HepG2 (cell line): ENCODE measurements around the gene PMEL. TPM values are rescaled to one million over a fixed set of nuclear protein-coding genes. Genes with fewer than 3 reads are reported as not detected.

Experiments used
- ERF ChIP-seq: IDR thresholded peaks from 2 replicates; pipeline ENCODE4 v1.6.1; 2018; ENCODE audit warnings: missing biosample characterization, missing genetic modification reagents
- HES4 ChIP-seq: sonication (generic); formaldehyde crosslinking; IDR thresholded peaks from 2 replicates; pipeline ENCODE4 v1.9.0; 2021; ENCODE audit warnings: mild to moderate bottlenecking, missing genetic modification reagents, borderline replicate concordance
- HNRNPLL ChIP-seq: fragments of 200-400 bp; formaldehyde crosslinking; IDR thresholded peaks from 2 replicates; pipeline ENCODE4 v1.6.1; 2017; ENCODE audit warnings: mild to moderate bottlenecking, low read depth, low read length; ENCODE audit not compliant: poor library complexity, severe bottlenecking
- IKZF1 ChIP-seq: fragments of 450-650 bp; IDR thresholded peaks from 2 replicates; pipeline ENCODE4 v1.7.1; 2016
- KAT2B ChIP-seq: fragments of 150-350 bp; IDR thresholded peaks from 2 replicates; pipeline ENCODE4 v1.6.1; 2014; ENCODE audit warnings: low read depth, low read length, borderline replicate concordance
- NFATC3 ChIP-seq: sonication (generic); formaldehyde crosslinking; IDR thresholded peaks from 2 replicates; pipeline ENCODE4 v1.5.1; 2020; ENCODE audit warnings: mild to moderate bottlenecking, missing genetic modification reagents
- NR2F6 ChIP-seq, 2 experiments: IDR thresholded peaks; 2 replicates each; pipeline ENCODE4 v1.6.1; 2016; ENCODE audit warnings: antibody characterized with exemption in 1 of 2, mild to moderate bottlenecking in 1 of 2
- PHF21A ChIP-seq: sonication (generic); formaldehyde crosslinking; IDR thresholded peaks from 2 replicates; pipeline ENCODE4 v1.5.0; 2020; ENCODE audit warnings: mild to moderate bottlenecking, missing genetic modification reagents
- RFXAP ChIP-seq: sonication (generic); formaldehyde crosslinking; IDR thresholded peaks from 2 replicates; pipeline ENCODE4 v1.4.0; 2020; ENCODE audit warnings: missing genetic modification reagents, borderline replicate concordance
- SATB2 ChIP-seq: sonication (generic); formaldehyde crosslinking; IDR thresholded peaks from 2 replicates; pipeline ENCODE4 v1.5.0; 2020; ENCODE audit warnings: missing genetic modification reagents
- SMARCE1 ChIP-seq: fragments of 450-650 bp; IDR thresholded peaks from 2 replicates; pipeline ENCODE4 v1.6.1; 2017; ENCODE audit warnings: borderline replicate concordance
- TOPORS ChIP-seq: sonication (generic); formaldehyde crosslinking; IDR thresholded peaks from 2 replicates; pipeline ENCODE4 v1.8.0; 2023; ENCODE audit warnings: mild to moderate bottlenecking, missing genetic modification reagents
- TSC22D2 ChIP-seq: sonication (generic); formaldehyde crosslinking; IDR thresholded peaks from 2 replicates; pipeline ENCODE4 v1.5.1; 2020; ENCODE audit warnings: missing genetic modification reagents, mild to moderate bottlenecking, borderline replicate concordance
- XRCC5 ChIP-seq: fragments of 200-400 bp; formaldehyde crosslinking; optimal IDR thresholded peaks from 2 replicates; pipeline ENCODE3; 2017; ENCODE audit warnings: mild to moderate bottlenecking, low read length
- ZNF253 ChIP-seq: sonication (generic); formaldehyde crosslinking; IDR thresholded peaks from 2 replicates; pipeline ENCODE4 v1.8.0; 2022; ENCODE audit warnings: mild to moderate bottlenecking, missing genetic modification reagents, borderline replicate concordance
- ZNF598 ChIP-seq: sonication (generic); formaldehyde crosslinking; IDR thresholded peaks from 2 replicates; pipeline ENCODE4 v1.5.1; 2020; ENCODE audit warnings: mild to moderate bottlenecking, missing genetic modification reagents, borderline replicate concordance
- polyA plus RNA-seq, 8 experiments: library from polyadenylated mRNA; depleted of rRNA in 3 of 8; stranded (reverse) in 7 of 8; unstranded in 1 of 8; fragments of >200 nt; fragmentation: Illumina TruSeq in 4 of 8; extraction: Trizol in 4 of 8; gene quantifications; 2 replicates each; pipeline versions ENCODE4 v1.2.1 to v1.2.3, GENCODE V29; 2011 to 2016; ENCODE audit warnings: low read depth in 4 of 8, missing spikeins in 1 of 8, mixed read lengths in 1 of 8; ENCODE audit not compliant: insufficient read depth in 1 of 8
- total RNA-seq, 5 experiments: library from RNA; depleted of rRNA; stranded (reverse); fragments of >200 nt; fragmentation: Illumina TruSeq; extraction: Trizol; gene quantifications; 2 replicates each; pipeline ENCODE4 v1.2.3, GENCODE V29; 2016; ENCODE audit warnings: low read depth in 1 of 5
- TF ChIP-seq, protein P1 (sequence below): sonication (generic); formaldehyde crosslinking; IDR thresholded peaks from 2 replicates; pipeline ENCODE4 v1.5.0; 2020; ENCODE audit warnings: missing genetic modification reagents
- TF ChIP-seq, protein P2 (sequence below): IDR thresholded peaks from 2 replicates; pipeline ENCODE4 v1.6.1; 2016; ENCODE audit warnings: missing compliant biosample characterization, missing genetic modification reagents, borderline replicate concordance
- TF ChIP-seq, protein P3 (sequence below): sonication (generic); formaldehyde crosslinking; IDR thresholded peaks from 2 replicates; pipeline ENCODE4 v1.5.0; 2020; ENCODE audit warnings: mild to moderate bottlenecking, missing genetic modification reagents
- TF ChIP-seq, protein P4 (sequence below): sonication (generic); formaldehyde crosslinking; IDR thresholded peaks from 2 replicates; pipeline ENCODE4 v1.5.0; 2020; ENCODE audit warnings: missing genetic modification reagents, mild to moderate bottlenecking, borderline replicate concordance
- TF ChIP-seq, protein P5 (sequence below): sonication (generic); formaldehyde crosslinking; IDR thresholded peaks from 2 replicates; pipeline ENCODE4 v1.8.1; 2023; ENCODE audit warnings: mild to moderate bottlenecking, moderate library complexity, missing genetic modification reagents

PMEL gene
- total and polyA plus RNA-seq, 2 of the 13 experiments (the other 11 are each of a cell fraction or from before 2014, with no cell fraction given), result 0.49 to 3.3 TPM

DNA sequence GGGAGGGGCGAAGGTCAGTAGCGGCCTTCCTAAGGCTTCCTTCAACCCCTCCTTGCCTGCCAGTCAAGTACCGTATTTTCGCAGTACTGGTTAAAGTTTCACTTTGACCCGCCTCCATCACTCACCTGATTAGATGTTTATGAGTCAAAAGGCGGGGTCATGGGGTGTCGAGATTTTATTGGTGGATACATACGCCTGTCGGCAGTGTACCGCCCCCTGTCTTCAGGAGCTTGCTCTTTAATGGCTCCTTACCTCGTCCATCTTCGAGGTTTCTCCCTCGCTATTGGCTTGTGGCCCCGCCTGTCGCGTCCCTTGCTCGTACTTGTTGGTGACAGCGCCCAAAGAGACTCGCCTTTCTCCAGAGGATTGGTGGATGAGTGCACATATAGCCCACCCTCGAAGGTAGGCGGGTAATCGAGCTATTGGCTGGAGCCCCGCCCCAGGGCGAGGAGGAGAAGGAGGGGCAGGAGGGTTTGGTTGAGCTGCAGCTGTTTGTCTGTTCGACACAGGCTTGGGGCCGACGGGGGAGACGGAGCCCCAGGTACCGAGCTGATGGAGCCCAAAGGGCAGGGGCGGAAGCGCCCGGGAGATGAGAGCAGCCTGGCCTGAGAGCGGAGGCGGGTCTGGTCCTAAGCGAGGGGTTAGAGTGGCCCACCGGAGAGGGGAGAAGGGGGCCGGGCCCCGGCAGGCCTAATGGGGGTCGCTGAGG lies 7.9 kb upstream of the PMEL start, which contains the start of gene RAB5B (continued):
- TF ChIP-seq TOPORS (CRISPR knock-in tag) (no peak), ZNF253 (CRISPR knock-in tag) (no peak), KAT2B (no peak), HNRNPLL (peak; percentile 51), IKZF1 (no peak), NFATC3 (no peak), ERF (CRISPR knock-in tag) (0 out of 2 replicates have a peak, but pooled peaks have one; percentile 39), SMARCE1 (no peak), TSC22D2 (CRISPR knock-in tag) (no peak), NR2F6 (IDR thresholded peaks at IDR 0.05) (peak; percentile 39; the same call in 1 of the 2 replicates), NR2F6 (CRISPR knock-in tag; IDR thresholded peaks at IDR 0.05) (peak; percentile 26; the same call in 1 of the 2 replicates), HES4 (CRISPR knock-in tag) (no peak), XRCC5 (peak; percentile 94), ZNF598 (CRISPR knock-in tag) (peak; percentile 89), RFXAP (peak; percentile 90), PHF21A (peak; percentile 76), SATB2 (no peak)
- TF ChIP-seq, protein P1, sequence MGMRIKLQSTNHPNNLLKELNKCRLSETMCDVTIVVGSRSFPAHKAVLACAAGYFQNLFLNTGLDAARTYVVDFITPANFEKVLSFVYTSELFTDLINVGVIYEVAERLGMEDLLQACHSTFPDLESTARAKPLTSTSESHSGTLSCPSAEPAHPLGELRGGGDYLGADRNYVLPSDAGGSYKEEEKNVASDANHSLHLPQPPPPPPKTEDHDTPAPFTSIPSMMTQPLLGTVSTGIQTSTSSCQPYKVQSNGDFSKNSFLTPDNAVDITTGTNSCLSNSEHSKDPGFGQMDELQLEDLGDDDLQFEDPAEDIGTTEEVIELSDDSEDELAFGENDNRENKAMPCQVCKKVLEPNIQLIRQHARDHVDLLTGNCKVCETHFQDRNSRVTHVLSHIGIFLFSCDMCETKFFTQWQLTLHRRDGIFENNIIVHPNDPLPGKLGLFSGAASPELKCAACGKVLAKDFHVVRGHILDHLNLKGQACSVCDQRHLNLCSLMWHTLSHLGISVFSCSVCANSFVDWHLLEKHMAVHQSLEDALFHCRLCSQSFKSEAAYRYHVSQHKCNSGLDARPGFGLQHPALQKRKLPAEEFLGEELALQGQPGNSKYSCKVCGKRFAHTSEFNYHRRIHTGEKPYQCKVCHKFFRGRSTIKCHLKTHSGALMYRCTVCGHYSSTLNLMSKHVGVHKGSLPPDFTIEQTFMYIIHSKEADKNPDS (CRISPR knock-in tag), result no peak
- TF ChIP-seq, protein P2, sequence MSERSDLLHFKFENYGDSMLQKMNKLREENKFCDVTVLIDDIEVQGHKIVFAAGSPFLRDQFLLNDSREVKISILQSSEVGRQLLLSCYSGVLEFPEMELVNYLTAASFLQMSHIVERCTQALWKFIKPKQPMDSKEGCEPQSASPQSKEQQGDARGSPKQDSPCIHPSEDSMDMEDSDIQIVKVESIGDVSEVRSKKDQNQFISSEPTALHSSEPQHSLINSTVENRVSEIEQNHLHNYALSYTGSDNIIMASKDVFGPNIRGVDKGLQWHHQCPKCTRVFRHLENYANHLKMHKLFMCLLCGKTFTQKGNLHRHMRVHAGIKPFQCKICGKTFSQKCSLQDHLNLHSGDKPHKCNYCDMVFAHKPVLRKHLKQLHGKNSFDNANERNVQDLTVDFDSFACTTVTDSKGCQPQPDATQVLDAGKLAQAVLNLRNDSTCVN (CRISPR knock-in tag), result peak; percentile 80; the same call in 1 of the 2 replicates
- TF ChIP-seq, protein P3, sequence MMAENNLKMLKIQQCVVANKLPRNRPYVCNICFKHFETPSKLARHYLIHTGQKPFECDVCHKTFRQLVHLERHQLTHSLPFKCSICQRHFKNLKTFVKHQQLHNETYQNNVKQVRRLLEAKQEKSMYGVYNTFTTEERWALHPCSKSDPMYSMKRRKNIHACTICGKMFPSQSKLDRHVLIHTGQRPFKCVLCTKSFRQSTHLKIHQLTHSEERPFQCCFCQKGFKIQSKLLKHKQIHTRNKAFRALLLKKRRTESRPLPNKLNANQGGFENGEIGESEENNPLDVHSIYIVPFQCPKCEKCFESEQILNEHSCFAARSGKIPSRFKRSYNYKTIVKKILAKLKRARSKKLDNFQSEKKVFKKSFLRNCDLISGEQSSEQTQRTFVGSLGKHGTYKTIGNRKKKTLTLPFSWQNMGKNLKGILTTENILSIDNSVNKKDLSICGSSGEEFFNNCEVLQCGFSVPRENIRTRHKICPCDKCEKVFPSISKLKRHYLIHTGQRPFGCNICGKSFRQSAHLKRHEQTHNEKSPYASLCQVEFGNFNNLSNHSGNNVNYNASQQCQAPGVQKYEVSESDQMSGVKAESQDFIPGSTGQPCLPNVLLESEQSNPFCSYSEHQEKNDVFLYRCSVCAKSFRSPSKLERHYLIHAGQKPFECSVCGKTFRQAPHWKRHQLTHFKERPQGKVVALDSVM (CRISPR knock-in tag), result peak; percentile 48; the same call in 1 of the 2 replicates
- TF ChIP-seq, protein P4, sequence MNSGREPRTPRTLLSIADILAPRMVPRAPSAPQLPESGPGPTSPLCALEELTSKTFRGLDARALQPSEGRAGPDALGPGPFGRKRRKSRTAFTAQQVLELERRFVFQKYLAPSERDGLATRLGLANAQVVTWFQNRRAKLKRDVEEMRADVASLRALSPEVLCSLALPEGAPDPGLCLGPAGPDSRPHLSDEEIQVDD (CRISPR knock-in tag), result peak; percentile 87; the same call in 1 of the 2 replicates
- TF ChIP-seq, protein P5, sequence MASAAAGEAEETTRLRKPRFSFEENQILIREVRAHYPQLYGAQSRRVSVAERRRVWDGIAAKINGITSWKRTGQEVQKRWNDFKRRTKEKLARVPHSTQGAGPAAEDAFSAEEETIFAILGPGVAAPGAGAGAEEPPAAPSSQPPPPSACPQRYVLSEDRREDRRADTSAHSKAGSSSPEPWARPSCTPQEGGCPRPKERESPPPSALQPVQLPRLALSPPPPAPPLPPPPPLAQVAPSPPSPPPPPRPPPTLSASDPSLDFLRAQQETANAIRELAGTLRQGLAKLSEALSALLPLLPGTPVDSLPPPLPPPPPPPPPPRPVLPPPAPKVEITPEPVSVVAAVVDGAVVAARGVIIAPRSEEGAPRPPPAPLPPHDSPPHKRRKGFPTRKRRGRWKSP, result peak; percentile 85
